ENCODE measurements around the gene NINJ2.

GRCh38 chr12:613996-614395, 49.2 kb downstream of the NINJ2 start:
- TF ChIP-seq CTCF (IDR thresholded peaks at IDR 0.05) (no peak), EP300 (IDR thresholded peaks at IDR 0.05) (no peak), POLR2A (IDR thresholded peaks at IDR 0.05) (no peak)

Data from ovary (tissue), 3 donors.